NCI-H1417 (cell line): ENCODE data around the gene MORN4.
"Not testable (repeated sequence)": the region's sequence is repeated elsewhere in the genome, so short reads cannot be mapped to it uniquely, and the experiment has no call there.

Experiments
- DNase-seq, 3 experiments: peaks; one replicate each; lab custom pipeline; 2025; lab: John Stamatoyannopoulos, UW

Gene MORN4

GRCh38 chr10:97640868-97641811 lies 7.8 kb upstream of the MORN4 start:
- DNase-seq: peak in 1 of 3 experiments; percentile 51

GRCh38 chr10:97640174-97640867 lies 7.0 kb upstream of the MORN4 start, which contains the start of gene PI4K2A:
Gene PI4K2A (plus strand): TSS chr10:97640671. CDS start chr10:97640743, 72 bp downstream.
- peak; percentile 92 to 98 (median 96) for DNase-seq

- DNase-seq: not testable (repeated sequence)
Measured at GRCh38 chr10:97639090-97639489, 5.8 kb upstream of the MORN4 start.

GRCh38 chr10:97635577-97635976 lies 2.3 kb upstream of the MORN4 start:
- DNase-seq: no peak

GRCh38 chr10:97633921-97634320 lies 621 bp upstream of the MORN4 start:
- DNase-seq: peak in 1 of 3 experiments; percentile 41

- no peak for DNase-seq
Measured at GRCh38 chr10:97631098-97631497, 2.2 kb downstream of the MORN4 start.

- no peak for DNase-seq
Measured at GRCh38 chr10:97629289-97629688, 4.0 kb downstream of the MORN4 start.

GRCh38 chr10:97628228-97628627 lies 5.1 kb downstream of the MORN4 start:
- no peak for DNase-seq

- no peak for DNase-seq
Measured at GRCh38 chr10:97627731-97628130, 5.6 kb downstream of the MORN4 start.

GRCh38 chr10:97623277-97623676 lies 10.0 kb downstream of the MORN4 start:
- DNase-seq: no peak

- DNase-seq: no peak
Measured at GRCh38 chr10:97618733-97619132, 14.6 kb downstream of the MORN4 start.

GRCh38 chr10:97618285-97618684 lies 15.0 kb downstream of the MORN4 start:
- DNase-seq: no peak

GRCh38 chr10:97612386-97612785 lies 20.9 kb downstream of the MORN4 start:
- DNase-seq: peak in 2 of 3 experiments; percentile 1 to 24

- no peak for DNase-seq
Measured at GRCh38 chr10:97611473-97611872, 21.8 kb downstream of the MORN4 start.

- DNase-seq: no peak
Measured at GRCh38 chr10:97608991-97609561, 24.2 kb downstream of the MORN4 start.

GRCh38 chr10:97607095-97607636 lies 26.1 kb downstream of the MORN4 start:
- DNase-seq: no peak

GRCh38 chr10:97601268-97602215 lies 31.8 kb downstream of the MORN4 start:
- DNase-seq: no peak

- DNase-seq: no peak
Measured at GRCh38 chr10:97600616-97601015, 32.7 kb downstream of the MORN4 start.

- DNase-seq: no peak
Measured at GRCh38 chr10:97599272-97599619, 34.1 kb downstream of the MORN4 start.

GRCh38 chr10:97598407-97599271 lies 34.7 kb downstream of the MORN4 start:
- DNase-seq: no peak
